GM19438 (cell line): Measurements from ENCODE around the gene PXYLP1.

ENCODE experiments used
- ATAC-seq: cut with Tn5 transposase; IDR thresholded peaks from one replicate; pipeline ENCODE4 v1.9.1; 2021; ENCODE audit warnings: low read depth; ENCODE audit not compliant: unreplicated experiment

PXYLP1 gene

DNA sequence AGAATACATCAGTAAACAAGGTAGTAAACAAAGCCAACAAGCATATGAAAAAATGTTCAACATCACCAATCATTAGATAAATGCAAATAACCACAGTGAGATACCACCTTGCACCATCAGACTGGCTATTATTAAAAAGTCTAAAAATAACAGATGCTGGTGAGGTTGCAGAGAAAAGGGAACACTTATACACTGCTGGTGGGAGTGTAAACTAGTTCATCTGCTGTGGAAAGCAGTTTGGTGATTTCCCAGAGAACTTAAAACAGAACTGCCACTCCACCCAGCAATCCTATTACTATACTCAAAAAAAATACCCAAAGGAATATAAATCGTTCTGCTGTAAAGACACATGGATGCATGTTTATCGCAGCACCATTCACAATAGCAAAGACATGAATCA lies 106.4 kb downstream of the PXYLP1 start:
- ATAC-seq: no peak

GRCh38 chr3:141338881-141339280 lies 107.3 kb downstream of the PXYLP1 start:
- ATAC-seq: no peak

GRCh38 chr3:141341536-141341935 lies 109.9 kb downstream of the PXYLP1 start:
- ATAC-seq: no peak

GRCh38 chr3:141342386-141342785 lies 110.8 kb downstream of the PXYLP1 start:
- ATAC-seq: no peak

- ATAC-seq: no peak
These were observed 111.5 kb downstream of the PXYLP1 start for GRCh38 chr3:141343077-141343476.

GRCh38 chr3:141343865-141344271 lies 112.2 kb downstream of the PXYLP1 start:
- ATAC-seq: no peak
